HCT116 (cell line): ENCODE results near the gene PHACTR1. TPM values are rescaled to one million over a fixed set of nuclear protein-coding genes. Genes with fewer than 3 reads are reported as not detected.

Experiments used
- ATAC-seq: fragments of 200-7000 bp; cut with Tn5 transposase; 2 replicates; pipeline ENCODE4 v1.9.1; 2020; ENCODE audit warnings: mild to moderate bottlenecking, moderate library complexity
- BruUV-seq: library from RNA; stranded (reverse); fragments of 400-500 nt; replicated peaks from 2 replicates; lab custom pipeline; 2021; lab: Mats Ljungman, UMichigan
- CTCF ChIA-PET: fragments of 300-600 bp; sonication (Branson Sonifier 250); formaldehyde crosslinking; loops from one replicate; lab custom pipeline; 2021; ENCODE audit warnings: antibody characterized with exemption; lab: Charles Lee
- POLR2A ChIA-PET: fragments of 300-600, 350-600 bp; sonication (Branson Sonifier 250); formaldehyde crosslinking; loops from one replicate; lab custom pipeline; 2021; ENCODE audit warnings: antibody characterized with exemption; lab: Charles Lee
- RAD21 ChIA-PET, 2 experiments: fragments of 300-600 bp; sonication (Branson Sonifier 250); formaldehyde crosslinking; loops; one replicate each; lab custom pipeline; 2023; ENCODE audit warnings: low total read pairs in 2 of 2; ENCODE audit not compliant: uncharacterized antibody in 2 of 2, unreplicated experiment in 2 of 2, low non-redundant PET in 1 of 2; lab: Charles Lee
- DNase-seq: peaks from one replicate; pipeline ENCODE4 v3.0.0-alpha.2; 2010; ENCODE audit warnings: low read depth, low spot score
- H2AFZ ChIP-seq: fragments of 200-600 bp; shearing (Covaris generic), sonication (generic); 2 replicates; pipeline ENCODE4 v1.6.1; 2017; ENCODE audit warnings: low read depth, mixed run types, mixed read lengths, antibody characterized with exemption, low read length; ENCODE audit not compliant: poor library complexity, severe bottlenecking
- H3K27ac ChIP-seq: 2 replicates; pipeline ENCODE4 v1.5.1; 2012; ENCODE audit warnings: low read depth, low read length
- H3K27me3 ChIP-seq: fragments of 200-600 bp; sonication (generic); 2 replicates; pipeline ENCODE4 v1.6.1; 2016; ENCODE audit warnings: mixed run types, low read length, mixed read lengths; ENCODE audit not compliant: insufficient read depth
- H3K36me3 ChIP-seq, 2 experiments: fragments of 200-500 bp in 1 of 2; fragments of 200-600 bp in 1 of 2; sonication (Bioruptor generic) in 1 of 2; sonication (generic) in 1 of 2; 2 replicates each; pipeline versions ENCODE4 v1.5.1 to v1.6.1; 2014 to 2016; ENCODE audit warnings: low read length in 2 of 2, inconsistent platforms in 1 of 2, mixed read lengths in 1 of 2, mixed run types in 1 of 2; ENCODE audit not compliant: insufficient read depth in 2 of 2, control insufficient read depth in 1 of 2
- H3K4me1 ChIP-seq, 2 experiments: fragments of 200-600 bp in 1 of 2; sonication (generic) in 1 of 2; 2 replicates each; pipeline versions ENCODE4 v1.5.1 to v1.6.1; 2012 to 2017; ENCODE audit warnings: low read length in 2 of 2, inconsistent platforms in 1 of 2, mild to moderate bottlenecking in 1 of 2, mixed read lengths in 1 of 2, mixed run types in 1 of 2, moderate library complexity in 1 of 2; ENCODE audit not compliant: insufficient read depth in 2 of 2, control insufficient read depth in 1 of 2
- H3K4me2 ChIP-seq: fragments of 200-600 bp; sonication (generic); 2 replicates; pipeline ENCODE4 v1.6.1; 2017; ENCODE audit warnings: mixed run types, low read length, mixed read lengths
- H3K4me3 ChIP-seq, 2 experiments: fragments of 200-600 bp in 1 of 2; sonication (generic) in 1 of 2; replicated peaks in 1 of 2; 2 replicates each; pipeline ENCODE4 v1.5.1; 2011 to 2016; ENCODE audit warnings: low read length in 2 of 2, control low read depth in 1 of 2, low read depth in 1 of 2, mild to moderate bottlenecking in 1 of 2, mixed read lengths in 1 of 2, mixed run types in 1 of 2
- H3K79me2 ChIP-seq: fragments of 200-600 bp; sonication (generic); 2 replicates; pipeline ENCODE4 v1.6.1; 2017; ENCODE audit warnings: mild to moderate bottlenecking, mixed run types, low read length, moderate library complexity, mixed read lengths; ENCODE audit not compliant: insufficient read depth
- H3K9ac ChIP-seq: fragments of 200-600 bp; sonication (generic); 2 replicates; pipeline ENCODE4 v1.6.1; 2016; ENCODE audit warnings: low read length, mixed read lengths
- H3K9me2 ChIP-seq: fragments of 200-600 bp; sonication (generic), shearing (Covaris generic); 2 replicates; pipeline ENCODE4 v1.6.1; 2017; ENCODE audit warnings: mixed run types, mild to moderate bottlenecking, moderate library complexity; ENCODE audit not compliant: insufficient read depth
- H3K9me3 ChIP-seq, 2 experiments: fragments of 200-500 bp in 1 of 2; fragments of 200-600 bp in 1 of 2; sonication (Bioruptor generic) in 1 of 2; sonication (generic) in 1 of 2; 2 replicates each; pipeline ENCODE4 v1.6.1; 2014 to 2017; ENCODE audit warnings: low read length in 2 of 2, mixed read lengths in 2 of 2, inconsistent platforms in 1 of 2, low read depth in 1 of 2, mild to moderate bottlenecking in 1 of 2, mixed run types in 1 of 2, moderate library complexity in 1 of 2; ENCODE audit not compliant: control insufficient read depth in 1 of 2, insufficient read depth in 1 of 2
- H4K20me1 ChIP-seq: fragments of 200-600 bp; sonication (generic), shearing (Covaris generic); 2 replicates; pipeline ENCODE4 v1.6.1; 2017; ENCODE audit warnings: mixed run types, mild to moderate bottlenecking, moderate library complexity; ENCODE audit not compliant: insufficient read depth
- ATF3 ChIP-seq: IDR thresholded peaks from 2 replicates; pipeline ENCODE4 v1.6.1; 2012
- CBX3 ChIP-seq: IDR thresholded peaks from 2 replicates; pipeline ENCODE4 v1.6.1; 2012; ENCODE audit warnings: low read depth
- CEBPB ChIP-seq: IDR thresholded peaks from 2 replicates; pipeline ENCODE4 v1.6.1; 2012; ENCODE audit warnings: low read depth
- EGR1 ChIP-seq: IDR thresholded peaks from 2 replicates; pipeline ENCODE4 v1.6.1; 2012; ENCODE audit warnings: low read depth
- EZH2phosphoT487 ChIP-seq: fragments of 200-600 bp; IDR thresholded peaks from 2 replicates; pipeline ENCODE4 v1.6.1; 2018; ENCODE audit warnings: antibody characterized with exemption, borderline replicate concordance
- FOSL1 ChIP-seq: IDR thresholded peaks from 2 replicates; pipeline ENCODE4 v1.6.1; 2012; ENCODE audit warnings: low read depth
- JUND ChIP-seq: IDR thresholded peaks from 2 replicates; pipeline ENCODE4 v1.6.1; 2012
- MAX ChIP-seq: IDR thresholded peaks from 2 replicates; pipeline ENCODE4 v1.6.1; 2012
- POLR2A ChIP-seq: IDR thresholded peaks from 2 replicates; pipeline ENCODE4 v1.7.0; 2011; ENCODE audit warnings: borderline replicate concordance; ENCODE audit not compliant: insufficient read depth, insufficient read length; ENCODE audit errors: extremely low read depth
- POLR2AphosphoS5 ChIP-seq: IDR thresholded peaks from 2 replicates; pipeline ENCODE4 v1.6.1; 2011; ENCODE audit warnings: mild to moderate bottlenecking, low read depth, low read length, moderate library complexity
- REST ChIP-seq: IDR thresholded peaks from 2 replicates; pipeline ENCODE4 v1.6.1; 2012; ENCODE audit warnings: low read depth
- SIN3A ChIP-seq: IDR thresholded peaks from 2 replicates; pipeline ENCODE4 v1.6.1; 2012; ENCODE audit warnings: low read depth
- SP1 ChIP-seq: IDR thresholded peaks from 2 replicates; pipeline ENCODE4 v1.6.1; 2012; ENCODE audit warnings: low read depth
- ZBTB33 ChIP-seq: IDR thresholded peaks from 2 replicates; pipeline ENCODE4 v1.6.1; 2011; ENCODE audit warnings: mild to moderate bottlenecking, low read length, moderate library complexity; ENCODE audit not compliant: insufficient replicate concordance; ENCODE audit errors: extremely low read depth
- ZFX ChIP-seq: fragments of 450-650 bp; IDR thresholded peaks from 2 replicates; pipeline ENCODE4 v1.6.1; 2017
- intact Hi-C: fragments of 100-400 bp; cut with micrococcal nuclease; formaldehyde crosslinking; loops from 2 replicates; pipeline ENCODE4 v1.10.0; 2022
- total RNA-seq: library from RNA; stranded (reverse); gene quantifications from one replicate; pipeline ENCODE4 v1.2.1, GENCODE V29; 2021; ENCODE audit not compliant: unreplicated experiment

Gene PHACTR1
- total RNA-seq, 1 experiment from 2014 or later, result 0.17 TPM

GRCh38 chr6:13032566-13032965, 316.0 kb downstream of the PHACTR1 start:
- POLR2A ChIA-PET, result no interaction called here
- Histone ChIP-seq H3K36me3 (no peaks in the 10 kb centered on the region), H3K27me3 (peaks cover 31% of the 10 kb centered on the region), H3K27ac (no peak overlapping the region), H3K4me2 (no peak overlapping the region), H2AFZ (no peak overlapping the region), H3K79me2 (no peaks in the 10 kb centered on the region), H3K4me3 (no peak overlapping the region), H3K9ac (no peak overlapping the region), H4K20me1 (no peaks in the 10 kb centered on the region), H3K9me3 (no peaks in the 10 kb centered on the region), H3K4me1 (no peaks in the 10 kb centered on the region), H3K9me2 (no peaks in the 10 kb centered on the region)
- intact Hi-C loops, result no loop called here
- CTCF ChIA-PET, result no interaction called here
- no peak for ATAC-seq
- no peak for DNase-seq
- TF ChIP-seq ATF3, result no peak
- no peak for TF ChIP-seq ZBTB33
- TF ChIP-seq POLR2A, result no peak
- no peak for TF ChIP-seq EZH2phosphoT487
- no peak for TF ChIP-seq CBX3
- no peak for TF ChIP-seq CEBPB
- TF ChIP-seq SP1, result no peak
- TF ChIP-seq FOSL1, result no peak
- TF ChIP-seq REST, result no peak
- TF ChIP-seq MAX, result no peak
- no peak for TF ChIP-seq JUND
- no peak for TF ChIP-seq EGR1
- no peak for TF ChIP-seq SIN3A
- TF ChIP-seq ZFX, result no peak
- TF ChIP-seq POLR2AphosphoS5, result no peak
- BruUV-seq, result no TSS peak
- RAD21 ChIA-PET, result no interaction called here
